SK-N-SH treated with all-trans-retinoic acid at 6 μM for 48 hours (cell line): ENCODE measurements around the gene LAMP5.

ENCODE experiments used
- ARNTL ChIP-seq: fragments of 450-650 bp; formaldehyde crosslinking; IDR thresholded peaks from 2 replicates; pipeline ENCODE4 v1.5.0; 2020; ENCODE audit warnings: low read depth, mild to moderate bottlenecking, moderate library complexity, borderline replicate concordance
- CSDC2 ChIP-seq: fragments of 250-450 bp; sonication (Bioruptor Pico); IDR thresholded peaks from 2 replicates; pipeline ENCODE4 v1.5.0; 2020; ENCODE audit warnings: mild to moderate bottlenecking, moderate library complexity
- PPARA ChIP-seq: fragments of 250-450 bp; sonication (Bioruptor Pico); IDR thresholded peaks from 2 replicates; pipeline ENCODE4 v1.5.0; 2020; ENCODE audit warnings: mild to moderate bottlenecking, borderline replicate concordance
- RARB ChIP-seq: fragments of 250-450 bp; sonication (Bioruptor Pico); IDR thresholded peaks from 2 replicates; pipeline ENCODE4 v1.8.0; 2021; ENCODE audit warnings: mild to moderate bottlenecking, moderate library complexity
- ZNF70 ChIP-seq: fragments of 450-650 bp; formaldehyde crosslinking; IDR thresholded peaks from 2 replicates; pipeline ENCODE4 v1.5.0; 2020; ENCODE audit warnings: mild to moderate bottlenecking, moderate library complexity
- ZNF8 ChIP-seq: fragments of 450-650 bp; formaldehyde crosslinking; IDR thresholded peaks from 2 replicates; pipeline ENCODE4 v1.5.0; 2020; ENCODE audit warnings: mild to moderate bottlenecking, moderate library complexity
- TF ChIP-seq, protein P1 (sequence below): fragments of 250-450 bp; sonication (Bioruptor Pico); IDR thresholded peaks from 2 replicates; pipeline ENCODE4 v1.5.0; 2020; ENCODE audit warnings: mild to moderate bottlenecking, moderate library complexity
- TF ChIP-seq, protein P2 (sequence below): fragments of 250-450 bp; sonication (Bioruptor Pico); IDR thresholded peaks from 2 replicates; pipeline ENCODE4 v1.5.1; 2021; ENCODE audit warnings: mild to moderate bottlenecking, moderate library complexity

DNA sequence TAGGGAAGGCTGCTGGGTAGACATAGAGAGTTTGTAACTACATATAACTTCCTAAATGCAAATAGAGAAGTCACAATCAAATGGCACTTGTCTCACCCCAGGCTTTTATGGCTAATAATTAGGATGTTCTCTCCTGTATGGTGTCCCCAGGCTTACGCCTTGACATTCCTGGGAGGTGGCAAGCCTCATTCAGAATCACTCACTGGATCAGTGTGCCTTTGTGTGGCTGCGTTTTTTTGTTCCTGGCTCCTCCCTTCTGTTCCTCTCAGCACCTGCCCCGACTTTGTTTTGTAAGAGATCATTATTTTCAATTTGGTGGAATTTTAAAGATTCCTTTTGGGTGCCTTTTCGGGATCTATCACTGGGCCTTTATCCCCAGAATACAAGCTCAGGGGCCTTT is 5.7 kb downstream of the LAMP5 start:
- TF ChIP-seq ZNF8 (CRISPR knock-in tag) (no peak), PPARA (CRISPR knock-in tag) (no peak), RARB (CRISPR knock-in tag) (no peak), ARNTL (no peak), CSDC2 (CRISPR knock-in tag) (no peak), ZNF70 (CRISPR knock-in tag) (no peak)
- TF ChIP-seq, protein P1, sequence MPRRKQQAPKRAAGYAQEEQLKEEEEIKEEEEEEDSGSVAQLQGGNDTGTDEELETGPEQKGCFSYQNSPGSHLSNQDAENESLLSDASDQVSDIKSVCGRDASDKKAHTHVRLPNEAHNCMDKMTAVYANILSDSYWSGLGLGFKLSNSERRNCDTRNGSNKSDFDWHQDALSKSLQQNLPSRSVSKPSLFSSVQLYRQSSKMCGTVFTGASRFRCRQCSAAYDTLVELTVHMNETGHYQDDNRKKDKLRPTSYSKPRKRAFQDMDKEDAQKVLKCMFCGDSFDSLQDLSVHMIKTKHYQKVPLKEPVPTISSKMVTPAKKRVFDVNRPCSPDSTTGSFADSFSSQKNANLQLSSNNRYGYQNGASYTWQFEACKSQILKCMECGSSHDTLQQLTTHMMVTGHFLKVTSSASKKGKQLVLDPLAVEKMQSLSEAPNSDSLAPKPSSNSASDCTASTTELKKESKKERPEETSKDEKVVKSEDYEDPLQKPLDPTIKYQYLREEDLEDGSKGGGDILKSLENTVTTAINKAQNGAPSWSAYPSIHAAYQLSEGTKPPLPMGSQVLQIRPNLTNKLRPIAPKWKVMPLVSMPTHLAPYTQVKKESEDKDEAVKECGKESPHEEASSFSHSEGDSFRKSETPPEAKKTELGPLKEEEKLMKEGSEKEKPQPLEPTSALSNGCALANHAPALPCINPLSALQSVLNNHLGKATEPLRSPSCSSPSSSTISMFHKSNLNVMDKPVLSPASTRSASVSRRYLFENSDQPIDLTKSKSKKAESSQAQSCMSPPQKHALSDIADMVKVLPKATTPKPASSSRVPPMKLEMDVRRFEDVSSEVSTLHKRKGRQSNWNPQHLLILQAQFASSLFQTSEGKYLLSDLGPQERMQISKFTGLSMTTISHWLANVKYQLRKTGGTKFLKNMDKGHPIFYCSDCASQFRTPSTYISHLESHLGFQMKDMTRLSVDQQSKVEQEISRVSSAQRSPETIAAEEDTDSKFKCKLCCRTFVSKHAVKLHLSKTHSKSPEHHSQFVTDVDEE (CRISPR knock-in tag) = no peak
- TF ChIP-seq, protein P2, sequence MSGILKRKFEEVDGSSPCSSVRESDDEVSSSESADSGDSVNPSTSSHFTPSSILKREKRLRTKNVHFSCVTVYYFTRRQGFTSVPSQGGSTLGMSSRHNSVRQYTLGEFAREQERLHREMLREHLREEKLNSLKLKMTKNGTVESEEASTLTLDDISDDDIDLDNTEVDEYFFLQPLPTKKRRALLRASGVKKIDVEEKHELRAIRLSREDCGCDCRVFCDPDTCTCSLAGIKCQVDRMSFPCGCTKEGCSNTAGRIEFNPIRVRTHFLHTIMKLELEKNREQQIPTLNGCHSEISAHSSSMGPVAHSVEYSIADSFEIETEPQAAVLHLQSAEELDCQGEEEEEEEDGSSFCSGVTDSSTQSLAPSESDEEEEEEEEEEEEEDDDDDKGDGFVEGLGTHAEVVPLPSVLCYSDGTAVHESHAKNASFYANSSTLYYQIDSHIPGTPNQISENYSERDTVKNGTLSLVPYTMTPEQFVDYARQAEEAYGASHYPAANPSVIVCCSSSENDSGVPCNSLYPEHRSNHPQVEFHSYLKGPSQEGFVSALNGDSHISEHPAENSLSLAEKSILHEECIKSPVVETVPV (CRISPR knock-in tag) = no peak
